Trophoblast cell (in vitro differentiated cells and primary cell): Measurements from ENCODE around the gene AP4E1.

ENCODE experiments used
- DNase-seq, 2 donors: peaks; one replicate each; pipeline ENCODE4 v3.0.0-alpha.2; 2016
- H2AFZ ChIP-seq: 2 replicates; pipeline ENCODE4 v1.6.1; 2013; ENCODE audit warnings: low read length, moderate library complexity, mild to moderate bottlenecking; ENCODE audit not compliant: insufficient read depth, poor library complexity
- H2AK5ac ChIP-seq: 2 replicates; pipeline ENCODE4 v1.6.1; 2013; ENCODE audit warnings: mild to moderate bottlenecking, low read length
- H2BK120ac ChIP-seq: 2 replicates; pipeline ENCODE4 v1.6.1; 2013; ENCODE audit warnings: low read length, mild to moderate bottlenecking, moderate library complexity; ENCODE audit not compliant: insufficient read depth, poor library complexity
- H2BK12ac ChIP-seq: 2 replicates; pipeline ENCODE4 v1.6.1; 2013; ENCODE audit warnings: mild to moderate bottlenecking, low read length, moderate library complexity
- H2BK5ac ChIP-seq: 2 replicates; pipeline ENCODE4 v1.6.1; 2013; ENCODE audit warnings: low read length, low read depth, moderate library complexity, mild to moderate bottlenecking; ENCODE audit not compliant: poor library complexity
- H3K14ac ChIP-seq: 2 replicates; pipeline ENCODE4 v1.6.1; 2013; ENCODE audit warnings: mild to moderate bottlenecking, low read length
- H3K18ac ChIP-seq: 2 replicates; pipeline ENCODE4 v1.6.1; 2013; ENCODE audit warnings: mild to moderate bottlenecking, low read length
- H3K23ac ChIP-seq: 2 replicates; pipeline ENCODE4 v1.6.1; 2013; ENCODE audit warnings: low read length
- H3K27ac ChIP-seq: 2 replicates; pipeline ENCODE4 v1.5.1; 2013; ENCODE audit warnings: low read depth, mild to moderate bottlenecking, inconsistent platforms, low read length, moderate library complexity
- H3K27me3 ChIP-seq: 2 replicates; pipeline ENCODE4 v1.6.1; 2013; ENCODE audit warnings: inconsistent platforms, mild to moderate bottlenecking, low read length, moderate library complexity; ENCODE audit not compliant: insufficient read depth
- H3K36me3 ChIP-seq, 2 experiments: 1 replicate in 1 of 2; 2 replicates in 1 of 2; pipeline ENCODE4 v1.6.1; 2013; ENCODE audit warnings: low read length in 2 of 2, mild to moderate bottlenecking in 2 of 2, moderate library complexity in 1 of 2; ENCODE audit not compliant: insufficient read depth in 2 of 2, control insufficient read depth in 1 of 2
- H3K4ac ChIP-seq: 2 replicates; pipeline ENCODE4 v1.6.1; 2013; ENCODE audit warnings: low read depth, mild to moderate bottlenecking, low read length, moderate library complexity
- H3K4me1 ChIP-seq, 2 experiments: 1 replicate in 1 of 2; 2 replicates in 1 of 2; pipeline ENCODE4 v1.6.1; 2013; ENCODE audit warnings: low read length in 2 of 2, mild to moderate bottlenecking in 2 of 2, moderate library complexity in 1 of 2; ENCODE audit not compliant: insufficient read depth in 2 of 2, control insufficient read depth in 1 of 2
- H3K4me2 ChIP-seq: 2 replicates; pipeline ENCODE4 v1.6.1; 2013; ENCODE audit warnings: inconsistent platforms, mild to moderate bottlenecking, low read length, moderate library complexity
- H3K4me3 ChIP-seq: 2 replicates; pipeline ENCODE4 v1.5.1; 2013; ENCODE audit warnings: mild to moderate bottlenecking, low read depth, low read length, inconsistent platforms
- H3K79me1 ChIP-seq: one replicate; pipeline ENCODE4 v1.6.1; 2013; ENCODE audit warnings: low read length
- H3K79me2 ChIP-seq: 2 replicates; pipeline ENCODE4 v1.6.1; 2013; ENCODE audit warnings: low read length, mild to moderate bottlenecking; ENCODE audit not compliant: control insufficient read depth, insufficient read depth, poor library complexity
- H3K9ac ChIP-seq: 2 replicates; pipeline ENCODE4 v1.6.1; 2013; ENCODE audit warnings: mild to moderate bottlenecking, low read length
- H3K9me3 ChIP-seq: 2 replicates; pipeline ENCODE4 v1.6.1; 2013; ENCODE audit warnings: low read depth, mild to moderate bottlenecking, control low read depth, inconsistent platforms, low read length; ENCODE audit not compliant: insufficient read depth
- H4K12ac ChIP-seq: 2 replicates; pipeline ENCODE4 v1.6.1; 2013; ENCODE audit warnings: low read depth, mild to moderate bottlenecking, low read length, moderate library complexity
- H4K8ac ChIP-seq: 2 replicates; pipeline ENCODE4 v1.6.1; 2013; ENCODE audit warnings: low read depth, mild to moderate bottlenecking, low read length, moderate library complexity
- H4K91ac ChIP-seq: one replicate; pipeline ENCODE4 v1.6.1; 2013; ENCODE audit warnings: low read depth, mild to moderate bottlenecking, low read length, moderate library complexity
- WGBS: extraction: QIAGEN DNeasy Blood & Tissue Kit; methylation state at CpG from one replicate; pipeline ENCODE4 v1.1.7; 2013; ENCODE audit warnings: missing lambda C conversion rate; ENCODE audit not compliant: insufficient read length, insufficient coverage; ENCODE audit errors: extremely low coverage; 5-methylcytosine and 5-hydroxymethylcytosine counted together

The AP4E1 gene

GRCh38 chr15:51038974-51039319 is 130.5 kb downstream of the AP4E1 start:
- Histone ChIP-seq H2AK5ac (no peak overlapping the region), H3K27me3 (no peaks in the 10 kb centered on the region), H3K9me3 (no peaks in the 10 kb centered on the region), H3K4me3 (no peak overlapping the region), H3K79me2 (no peaks in the 10 kb centered on the region), H3K27ac (no peak overlapping the region), H3K4ac (no peak overlapping the region), H3K9ac (no peak overlapping the region), H3K23ac (no peak overlapping the region), H3K14ac (no peak overlapping the region), H2BK120ac (no peak overlapping the region), H4K91ac (no peak overlapping the region), H3K4me1 (peaks cover 0 to 2% of the 10 kb centered on the region in 2 experiments), H2BK5ac (no peak overlapping the region), H3K36me3 (no peaks in the 10 kb centered on the region), H3K18ac (no peak overlapping the region), H2AFZ (no peak overlapping the region), H3K4me2 (no peak overlapping the region), H3K79me1 (no peaks in the 10 kb centered on the region), H2BK12ac (no peak overlapping the region), H4K8ac (no peak overlapping the region), H4K12ac (no peak overlapping the region)
- no peak for DNase-seq
- WGBS, result no CpG with 5 or more reads among the region's 2 CpGs

- H3K23ac ChIP-seq, result no peak overlapping the region
- no peak overlapping the region for H2BK120ac ChIP-seq
- no peak overlapping the region for H3K27ac ChIP-seq
- H3K4me1 ChIP-seq, result peaks cover 0 to 3% of the 10 kb centered on the region in 2 experiments
- no peak overlapping the region for H3K18ac ChIP-seq
- H4K8ac ChIP-seq, result no peak overlapping the region
- H3K14ac ChIP-seq, result no peak overlapping the region
- no peaks in the 10 kb centered on the region for H3K9me3 ChIP-seq
- H3K27me3 ChIP-seq, result no peaks in the 10 kb centered on the region
- H3K4me2 ChIP-seq, result no peak overlapping the region
- no peak for DNase-seq
- no peak overlapping the region for H2AK5ac ChIP-seq
- H2BK12ac ChIP-seq, result no peak overlapping the region
- H2BK5ac ChIP-seq, result no peak overlapping the region
- H3K36me3 ChIP-seq, result no peaks in the 10 kb centered on the region
- no CpG with 5 or more reads among the region's 4 CpGs for WGBS
- H2AFZ ChIP-seq, result no peak overlapping the region
- no peak overlapping the region for H3K4ac ChIP-seq
- H3K9ac ChIP-seq, result no peak overlapping the region
- H4K91ac ChIP-seq, result no peak overlapping the region
- no peak overlapping the region for H4K12ac ChIP-seq
- H3K79me1 ChIP-seq, result no peaks in the 10 kb centered on the region
- H3K79me2 ChIP-seq, result no peaks in the 10 kb centered on the region
- H3K4me3 ChIP-seq, result no peak overlapping the region
Observed at GRCh38 chr15:51044037-51044727, 135.7 kb downstream of the AP4E1 start.

GRCh38 chr15:51046016-51046415 is 137.5 kb downstream of the AP4E1 start:
- Histone ChIP-seq H3K36me3 (no peaks in the 10 kb centered on the region), H3K27me3 (no peaks in the 10 kb centered on the region), H3K4me2 (no peak overlapping the region), H3K18ac (no peak overlapping the region), H2BK5ac (no peak overlapping the region), H3K4me1 (peaks cover 0 to 3% of the 10 kb centered on the region in 2 experiments), H3K79me1 (no peaks in the 10 kb centered on the region), H4K8ac (no peak overlapping the region), H3K27ac (no peak overlapping the region), H2BK12ac (no peak overlapping the region), H3K9ac (no peak overlapping the region), H3K4ac (no peak overlapping the region), H2AK5ac (no peak overlapping the region), H2AFZ (no peak overlapping the region), H3K9me3 (no peaks in the 10 kb centered on the region), H3K4me3 (no peak overlapping the region), H3K79me2 (no peaks in the 10 kb centered on the region), H2BK120ac (no peak overlapping the region), H4K91ac (no peak overlapping the region), H3K23ac (no peak overlapping the region), H4K12ac (no peak overlapping the region), H3K14ac (no peak overlapping the region)
- DNase-seq, result no peak
- no CpG with 5 or more reads among the region's 2 CpGs for WGBS

GRCh38 chr15:51046799-51047449 is 138.4 kb downstream of the AP4E1 start:
- no peak overlapping the region for H3K4me2 ChIP-seq
- no CpG with 5 or more reads among the region's 3 CpGs for WGBS

More at GRCh38 chr15:51046799-51047449, 138.4 kb downstream of the AP4E1 start:
- Histone ChIP-seq H3K14ac (no peak overlapping the region), H3K18ac (no peak overlapping the region), H3K4me3 (no peak overlapping the region), H2AK5ac (no peak overlapping the region), H2BK12ac (no peak overlapping the region), H3K79me2 (no peaks in the 10 kb centered on the region), H3K4ac (no peak overlapping the region), H3K27ac (no peak overlapping the region), H2BK120ac (no peak overlapping the region), H2BK5ac (no peak overlapping the region), H3K9me3 (no peaks in the 10 kb centered on the region), H3K36me3 (no peaks in the 10 kb centered on the region), H4K91ac (no peak overlapping the region), H3K4me1 (peaks cover 0 to 3% of the 10 kb centered on the region in 2 experiments), H3K79me1 (no peaks in the 10 kb centered on the region), H2AFZ (no peak overlapping the region), H3K27me3 (no peaks in the 10 kb centered on the region), H3K23ac (no peak overlapping the region), H3K9ac (no peak overlapping the region), H4K12ac (no peak overlapping the region), H4K8ac (no peak overlapping the region)
- DNase-seq, result no peak
